Vagina (tissue), 2 donors: ENCODE data around the gene PLAU.

Experiments
- CTCF ChIP-seq, 3 experiments: fragments of 450-650 bp in 2 of 3; fragments of 200-600 bp in 1 of 3; sonication (generic) in 1 of 3; IDR thresholded peaks; one replicate each; pipeline ENCODE4 v1.5.1; 2017 to 2019; ENCODE audit warnings: antibody characterized with exemption in 3 of 3, mild to moderate bottlenecking in 2 of 3, moderate library complexity in 2 of 3
- POLR2A ChIP-seq, 2 donors: fragments of 450-650 bp; IDR thresholded peaks; one replicate each; pipeline ENCODE4 v1.6.1; 2017; ENCODE audit warnings: antibody characterized with exemption in 2 of 2, mild to moderate bottlenecking in 2 of 2, moderate library complexity in 2 of 2

DNA sequence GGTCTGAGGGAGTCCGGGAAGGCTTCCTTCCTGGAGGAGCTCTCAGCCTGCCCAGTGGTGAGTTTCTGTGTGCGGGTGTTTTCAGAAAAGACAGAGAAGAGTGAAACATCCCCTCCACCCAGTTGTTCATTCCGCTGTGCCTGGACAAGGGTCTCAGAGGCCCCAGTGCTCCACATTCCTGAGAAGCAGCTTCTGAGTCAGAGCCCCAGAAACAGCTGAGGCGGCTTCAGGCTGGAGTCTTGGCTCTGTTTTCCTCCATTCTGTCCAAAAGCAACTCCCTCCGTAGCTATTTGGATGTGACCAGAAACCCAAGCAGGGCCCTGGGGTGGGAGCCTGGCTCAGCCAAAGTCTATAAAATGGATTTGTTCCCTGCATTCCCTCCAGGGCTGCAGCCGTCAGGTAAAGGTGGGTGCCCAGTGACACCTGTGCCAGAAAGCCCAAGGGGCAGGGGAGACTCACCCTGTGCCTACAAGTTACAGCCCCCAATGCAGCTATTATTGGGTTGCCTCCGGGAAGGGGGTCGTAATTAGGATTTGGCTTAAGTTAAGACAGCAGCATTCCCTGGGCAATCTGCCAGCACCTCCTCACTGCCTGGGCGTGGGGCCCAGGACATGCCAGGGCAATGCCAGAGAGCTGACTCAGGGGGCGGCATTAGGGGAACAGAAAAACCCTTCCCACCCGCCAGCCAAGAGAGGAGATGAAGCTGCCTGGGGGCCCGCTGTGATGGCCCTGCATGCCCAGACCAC lies 23.5 kb upstream of the PLAU start:
- TF ChIP-seq POLR2A (IDR thresholded peaks at IDR 0.05) = no peak
- TF ChIP-seq CTCF (IDR thresholded peaks at IDR 0.05) = no peak
